Mononuclear cell (primary cell): ENCODE measurements around the gene TMEFF2. TPM values are rescaled to one million over a fixed set of nuclear protein-coding genes. Genes with fewer than 3 reads are reported as not detected.

Source experiments
- H3K27me3 ChIP-seq: 2 replicates; pipeline ENCODE4 v1.6.0; 2011; ENCODE audit warnings: low read length, control low read depth; ENCODE audit not compliant: insufficient read depth
- H3K4me1 ChIP-seq: 2 replicates; pipeline ENCODE4 v1.5.1; 2011; ENCODE audit warnings: mild to moderate bottlenecking, low read length, control low read depth; ENCODE audit not compliant: insufficient read depth
- H3K4me3 ChIP-seq: 2 replicates; pipeline ENCODE4 v1.5.1; 2011; ENCODE audit warnings: mild to moderate bottlenecking, low read length, moderate library complexity
- H3K9me3 ChIP-seq: 2 replicates; pipeline ENCODE4 v1.5.1; 2011; ENCODE audit warnings: low read depth, mild to moderate bottlenecking, control low read depth, low read length
- total RNA-seq: library from RNA; depleted of rRNA; stranded (reverse); fragments of >200 nt; gene quantifications from one replicate; pipeline ENCODE4 v1.2.3, GENCODE V29; 2012

Gene TMEFF2
- total RNA-seq, 1 donor = not detected

- Histone ChIP-seq H3K9me3 (no peaks in the 10 kb centered on the region), H3K27me3 (no peaks in the 10 kb centered on the region), H3K4me1 (no peaks in the 10 kb centered on the region), H3K4me3 (no peak overlapping the region)
These were observed 293.7 kb downstream of the TMEFF2 start for GRCh38 chr2:191901031-191901430.

- H3K9me3 ChIP-seq = no peaks in the 10 kb centered on the region
- no peaks in the 10 kb centered on the region for H3K27me3 ChIP-seq
- no peaks in the 10 kb centered on the region for H3K4me1 ChIP-seq
- H3K4me3 ChIP-seq = no peak overlapping the region
These were observed 295.3 kb downstream of the TMEFF2 start for GRCh38 chr2:191899410-191899809.
